M059J (cell line): Measurements from ENCODE around the gene ADI1. TPM values are rescaled to one million over a fixed set of nuclear protein-coding genes. Genes with fewer than 3 reads are reported as not detected.
"Not testable (repeated sequence)": the region's sequence is repeated elsewhere in the genome, so short reads cannot be mapped to it uniquely, and the experiment has no call there.

Experiments used
- DNase-seq: peaks from one replicate; pipeline ENCODE4 v3.0.0-alpha.2; 2012; ENCODE audit warnings: low read depth
- total RNA-seq: library from RNA; depleted of rRNA; stranded (reverse); fragments of >200 nt; shearing (Covaris generic); gene quantifications from 2 replicates; pipeline ENCODE4 v1.2.3, GENCODE V29; 2014

ADI1 gene
- total RNA-seq, 1 experiment from 2014 or later = 83.1 TPM

DNA sequence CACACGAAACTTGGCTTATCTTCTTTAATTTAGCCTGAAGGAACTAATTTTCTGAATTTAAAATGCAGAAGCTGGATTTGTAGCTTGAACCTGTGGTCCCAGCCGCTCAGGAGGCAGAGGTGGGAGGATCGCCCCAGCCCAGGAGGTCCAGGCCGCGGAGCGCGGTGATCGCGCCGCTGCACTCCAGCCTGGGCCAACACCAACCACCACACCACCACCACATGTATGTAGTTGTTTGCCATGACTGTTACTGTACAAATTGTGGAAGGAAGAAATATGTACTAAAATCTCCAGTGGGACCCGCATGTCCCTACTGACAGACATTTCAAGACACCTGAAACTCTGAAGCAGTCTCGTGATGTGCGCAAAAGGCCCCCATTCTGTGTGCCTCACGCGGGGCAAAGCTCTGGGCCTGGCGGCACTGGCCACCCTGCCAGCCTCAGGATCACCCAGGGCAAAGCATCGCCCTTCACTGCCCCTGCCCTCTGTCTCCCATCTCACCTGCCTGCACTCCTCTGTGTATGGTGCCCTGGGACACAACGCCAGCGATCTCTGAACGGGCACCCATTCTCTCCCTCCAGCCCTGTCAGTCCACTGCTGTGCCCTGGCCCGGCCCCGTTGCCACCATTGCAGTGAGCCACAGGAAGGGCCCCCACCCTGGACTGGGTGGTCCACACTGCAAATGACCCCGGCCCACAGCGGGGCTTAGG is 10.1 kb upstream of the ADI1 start:
- no peak for DNase-seq

DNA sequence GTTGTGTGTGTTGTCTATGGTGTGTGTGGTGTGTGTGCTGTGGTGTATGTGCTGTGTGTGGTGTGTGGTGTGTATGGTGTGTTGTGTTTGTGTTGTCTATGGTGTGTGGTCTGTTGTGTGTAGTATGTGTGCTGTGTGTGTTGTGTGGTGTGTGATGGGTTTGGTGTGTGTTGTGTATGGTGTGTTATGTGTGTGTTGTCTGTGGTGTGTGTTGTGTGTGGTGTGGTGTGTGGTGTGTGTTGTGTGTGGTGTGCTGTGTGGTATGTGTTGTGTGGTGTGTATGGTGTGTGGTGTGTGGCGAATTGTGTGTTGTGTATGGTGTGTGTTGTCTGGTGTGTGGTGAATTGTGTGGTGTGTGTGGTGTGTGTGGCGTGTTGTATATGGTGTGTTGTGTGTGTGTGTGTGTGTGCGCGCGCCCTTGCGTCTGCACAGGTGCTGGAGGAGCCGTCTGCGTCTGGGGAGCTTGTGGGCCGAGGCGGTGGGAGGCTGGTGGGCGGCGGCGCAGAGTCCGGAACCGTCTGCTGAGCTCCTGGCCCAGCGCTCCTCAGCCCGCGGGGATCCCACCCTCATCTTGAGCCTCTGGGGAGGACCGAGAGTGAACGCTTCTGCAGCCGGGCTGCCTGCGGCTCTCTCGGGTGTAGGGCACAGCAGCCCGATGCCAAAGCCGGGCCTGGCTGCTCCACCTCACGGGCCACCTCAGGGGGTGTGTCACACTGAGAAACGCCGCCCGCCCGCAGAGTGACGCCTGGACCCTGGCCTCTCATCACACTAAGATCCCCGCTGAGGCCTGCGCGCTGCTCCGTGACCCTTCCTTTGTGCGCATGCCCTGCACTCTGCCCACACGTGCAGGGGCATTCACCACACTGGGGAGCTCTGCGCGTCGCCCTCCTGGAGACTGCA is 8.8 kb upstream of the ADI1 start:
- no peak for DNase-seq

DNA sequence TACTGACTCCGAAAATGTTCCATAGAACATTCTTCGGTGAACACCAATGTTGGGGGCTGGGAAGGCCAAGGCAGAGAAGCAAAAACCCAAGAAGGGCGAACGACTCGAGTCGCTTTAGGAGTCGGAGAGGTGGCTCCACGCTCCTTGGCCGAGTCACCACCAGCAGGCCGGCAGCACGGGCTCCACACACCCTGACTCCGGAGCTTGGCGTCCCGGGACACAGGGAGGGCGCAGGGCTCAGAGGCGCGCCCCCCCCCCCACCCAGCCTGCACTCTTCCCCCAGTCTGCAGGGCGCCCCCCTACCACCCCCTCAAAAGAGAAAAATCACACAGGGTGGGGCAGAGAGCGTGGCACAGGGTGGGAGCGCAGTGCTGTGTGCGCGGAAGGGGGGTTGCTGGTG is 7.5 kb upstream of the ADI1 start:
- no peak for DNase-seq

DNA sequence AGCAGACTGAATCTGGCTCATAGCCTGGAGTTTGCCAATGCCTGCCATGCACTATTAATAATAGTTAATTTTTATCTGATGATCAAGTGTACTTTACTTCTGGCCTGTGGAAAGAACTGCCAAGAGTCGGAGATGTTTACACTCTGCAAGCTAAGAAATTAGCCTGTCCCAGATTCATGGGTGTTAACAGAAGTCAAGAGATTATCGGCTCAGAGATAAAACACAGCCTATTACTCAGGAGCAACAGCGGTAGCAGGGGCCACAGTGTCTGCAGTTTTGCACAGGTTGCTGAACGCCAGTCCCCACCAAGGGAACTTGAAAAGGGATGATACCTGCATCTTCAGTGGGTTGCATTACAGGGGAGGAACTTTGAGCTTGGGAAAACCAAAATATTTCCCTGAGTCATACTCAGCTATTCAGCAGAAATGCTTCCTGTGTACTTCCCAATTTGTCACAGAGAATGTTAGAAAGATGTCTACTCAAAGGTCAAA is 4.3 kb upstream of the ADI1 start:
- peak; percentile 50 for DNase-seq

DNA sequence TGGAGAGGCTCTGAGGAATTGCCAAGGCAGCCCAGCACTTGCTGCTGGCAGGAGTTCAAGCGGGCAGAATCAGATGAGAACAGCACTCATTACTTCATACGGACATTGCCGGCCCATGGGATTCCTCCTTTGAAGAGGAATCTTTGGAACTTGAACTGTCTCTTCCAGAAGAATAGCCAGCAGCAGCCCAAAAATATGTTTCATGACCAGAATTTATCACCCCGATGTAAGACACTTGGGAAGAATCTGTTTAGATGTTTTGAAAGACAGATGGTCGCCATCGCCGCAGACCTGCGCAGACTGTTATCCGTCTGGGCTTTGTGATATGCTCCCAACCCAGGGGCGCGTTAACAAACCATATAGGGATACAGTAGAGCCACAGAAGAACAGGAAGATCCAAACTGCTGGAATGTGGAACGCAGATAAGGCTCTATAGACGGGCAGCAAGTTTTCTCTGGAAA is 3.7 kb upstream of the ADI1 start:
- no peak for DNase-seq

DNA sequence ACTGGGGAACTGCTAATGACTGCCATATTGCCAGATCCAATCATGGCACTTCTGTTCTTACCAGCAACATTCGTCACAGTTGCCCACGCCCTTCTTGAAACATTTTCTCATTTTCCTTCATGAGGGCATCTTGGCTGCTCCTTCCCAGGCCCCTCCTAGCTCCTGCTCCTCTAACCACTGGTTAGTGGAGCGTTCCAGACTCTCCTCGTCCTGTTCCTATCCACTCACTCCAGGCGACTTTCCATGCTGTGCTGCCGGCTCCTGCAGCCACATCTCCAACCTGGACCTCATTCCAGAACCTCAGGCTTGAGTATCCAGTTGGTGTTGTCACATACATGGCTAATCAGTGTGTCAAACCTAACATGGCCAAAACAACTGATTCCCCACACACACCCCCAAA is 1.3 kb upstream of the ADI1 start:
- no peak for DNase-seq

DNA sequence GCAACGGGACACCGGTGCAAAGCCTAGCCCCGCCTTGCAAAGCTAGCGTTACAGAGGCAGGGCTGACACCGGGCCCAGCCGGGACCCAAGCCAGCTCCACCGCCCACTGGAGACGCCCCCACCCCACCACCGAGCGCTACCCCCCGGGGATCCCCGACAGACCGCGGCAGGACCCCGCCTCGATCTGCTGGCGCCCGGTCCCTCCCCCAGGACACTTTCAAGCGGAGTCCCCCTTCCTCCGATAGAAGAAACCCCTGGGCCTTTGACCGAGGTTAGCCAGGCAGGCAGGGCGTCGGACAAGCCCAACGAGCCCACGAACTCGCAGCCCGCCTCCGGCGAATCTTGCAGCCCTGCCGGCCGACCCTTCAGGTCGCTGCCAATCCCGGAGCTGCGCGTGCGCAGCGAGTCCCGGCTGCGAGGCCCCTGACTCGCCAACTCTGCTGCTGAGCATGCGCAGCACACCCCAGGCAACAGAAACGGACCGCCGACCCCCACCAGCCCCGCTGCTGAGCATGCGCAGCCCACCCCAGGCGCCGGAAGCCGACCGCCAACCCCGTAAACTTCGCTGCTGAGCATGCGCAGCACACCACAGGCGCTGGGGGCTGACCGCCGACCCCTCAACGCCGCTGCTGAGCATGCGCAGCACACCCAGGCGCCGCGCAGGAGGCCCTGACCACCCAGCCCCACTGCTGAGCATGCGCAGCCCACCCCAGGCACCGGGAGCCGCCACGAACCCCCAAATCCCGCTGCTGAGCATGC is 656 bp downstream of the ADI1 start:
- DNase-seq = peak; percentile 91

DNA sequence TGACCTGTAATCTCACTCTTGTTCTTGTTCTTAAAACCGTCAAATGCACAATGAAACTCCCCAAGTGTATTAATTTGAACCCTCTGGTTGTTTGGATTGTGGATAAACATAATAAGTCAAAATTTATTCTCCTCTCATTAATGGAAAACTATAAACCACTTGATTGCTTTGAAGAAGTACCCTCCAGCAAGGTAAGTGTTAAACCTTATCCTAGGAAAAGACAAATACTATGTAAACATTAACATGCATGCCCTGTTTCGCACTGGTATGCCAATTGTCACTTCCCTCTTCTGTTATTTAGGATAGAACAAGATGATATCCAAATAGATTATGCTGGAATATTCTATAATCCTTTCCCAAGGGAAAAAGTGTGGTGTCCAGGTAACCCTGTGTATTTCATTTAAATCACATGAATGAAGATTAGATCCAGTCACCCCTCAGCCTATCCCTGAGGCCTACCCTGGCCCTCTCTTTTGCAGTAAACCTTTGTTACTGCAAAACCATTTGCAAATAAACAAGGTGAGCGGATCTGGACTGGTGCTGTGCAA is 1.3 kb downstream of the ADI1 start:
- DNase-seq = no peak

DNA sequence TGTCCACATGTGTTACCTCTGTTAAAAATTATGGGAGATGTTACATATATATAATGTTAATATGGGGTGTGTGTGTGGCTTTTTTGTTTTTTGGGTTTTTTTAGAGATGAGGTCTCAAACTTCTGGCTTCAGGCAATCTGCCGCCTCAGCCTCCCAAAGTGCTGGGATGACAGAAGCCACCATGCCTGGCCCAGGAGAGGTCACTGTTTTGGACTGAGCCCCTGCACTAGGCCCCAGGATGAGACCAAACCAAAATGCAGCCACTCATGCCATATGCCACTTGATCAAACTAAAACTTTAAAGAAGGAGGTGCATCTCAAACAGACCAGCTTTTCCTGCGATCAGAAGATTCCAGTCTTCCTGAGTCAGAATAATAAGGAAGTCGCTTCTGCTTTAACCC is 2.5 kb downstream of the ADI1 start:
- DNase-seq = no peak

DNA sequence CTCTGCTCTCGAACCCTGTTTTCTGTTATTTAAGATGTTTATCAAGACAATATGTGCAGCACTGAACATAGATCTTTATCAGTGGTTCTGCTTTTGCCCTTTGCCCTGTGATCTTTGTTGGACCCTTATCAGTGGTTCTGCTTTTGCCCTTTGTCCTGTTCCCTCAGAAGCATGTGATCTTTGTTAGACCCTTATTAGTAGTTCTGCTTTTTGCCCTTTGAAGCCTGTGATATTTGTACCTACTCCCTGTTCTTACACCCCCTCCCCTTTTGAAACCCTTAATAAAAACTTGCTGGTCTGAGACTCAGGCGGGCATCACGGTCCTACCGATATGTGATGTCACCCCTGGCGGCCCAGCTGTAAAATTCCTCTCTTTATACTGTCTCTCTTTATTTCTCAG is 3.9 kb downstream of the ADI1 start:
- not testable (repeated sequence) for DNase-seq

DNA sequence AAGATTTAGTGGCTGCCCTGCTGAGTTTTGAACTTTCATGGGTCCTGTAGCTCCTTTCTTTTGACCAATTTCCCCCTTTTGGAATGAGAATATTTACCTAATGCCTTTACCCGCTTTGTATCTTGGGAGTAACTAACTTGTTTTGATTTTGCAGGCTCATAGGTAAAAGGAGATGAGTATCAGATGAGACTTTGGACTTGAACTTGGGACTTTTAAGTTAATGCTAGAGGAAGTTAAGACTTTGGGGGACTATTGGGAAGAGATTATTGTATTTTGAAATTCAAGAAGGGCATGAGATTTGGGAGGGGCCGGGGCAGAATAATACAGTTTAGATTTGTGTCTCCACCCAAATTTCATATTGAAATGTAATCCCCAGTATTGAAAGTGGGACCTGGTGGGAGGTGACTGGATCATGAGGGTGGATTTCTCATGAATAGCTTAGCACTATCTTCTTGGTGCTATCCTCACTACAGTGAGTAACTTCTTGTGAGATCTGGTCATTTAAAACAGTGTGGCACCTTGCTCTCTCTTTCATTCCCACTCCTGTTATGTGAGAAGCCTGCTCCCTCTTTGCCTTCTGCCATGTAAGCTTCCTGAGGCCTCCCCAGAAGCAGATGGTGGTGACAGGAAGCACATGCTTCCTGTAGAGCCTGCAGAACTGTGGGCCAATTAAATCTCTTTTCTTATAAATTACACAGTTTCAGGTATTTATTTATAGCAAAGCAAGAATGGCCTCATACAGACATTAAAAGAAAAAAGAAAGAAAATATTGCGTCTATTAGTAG is 6.1 kb downstream of the ADI1 start:
- DNase-seq = no peak

DNA sequence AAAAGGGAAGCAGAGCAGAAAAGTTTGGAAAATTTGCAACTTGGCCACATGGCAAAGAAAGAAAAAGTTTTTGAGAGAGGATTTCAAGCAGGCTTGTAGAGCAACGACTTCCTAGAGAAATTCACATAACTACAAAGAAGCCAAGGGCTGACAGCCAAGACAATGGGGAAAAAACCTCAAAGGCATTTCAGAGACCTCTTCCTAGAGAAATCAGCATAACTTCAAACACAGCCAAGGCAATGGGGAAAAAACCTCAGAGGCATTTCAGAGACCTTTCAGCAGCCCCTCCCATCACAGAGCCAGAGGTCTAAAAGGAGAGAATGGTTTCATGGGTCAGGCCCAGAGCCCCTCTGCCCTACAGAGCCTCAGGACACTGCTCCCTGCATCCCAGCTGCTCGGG is 7.2 kb downstream of the ADI1 start:
- DNase-seq = no peak

DNA sequence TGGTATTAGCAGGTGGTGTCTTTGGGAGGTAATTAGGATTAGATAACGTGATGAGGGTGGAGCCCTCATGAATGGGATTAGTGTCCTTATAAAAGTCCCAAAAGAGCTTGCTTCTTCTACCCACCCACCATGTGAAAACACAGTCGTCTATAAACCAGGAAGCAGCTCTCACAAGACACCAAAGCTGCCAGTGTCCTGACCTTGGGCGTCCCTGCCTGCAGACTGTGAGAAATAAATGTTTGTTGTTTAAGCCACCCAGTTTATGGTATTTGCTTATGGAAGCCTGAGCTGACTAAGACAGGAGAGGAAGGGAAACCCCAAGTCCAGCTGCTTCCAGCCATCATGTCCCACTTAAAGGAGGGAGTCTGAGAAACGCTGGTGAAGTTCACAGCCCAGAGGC is 13.6 kb downstream of the ADI1 start:
- no peak for DNase-seq

DNA sequence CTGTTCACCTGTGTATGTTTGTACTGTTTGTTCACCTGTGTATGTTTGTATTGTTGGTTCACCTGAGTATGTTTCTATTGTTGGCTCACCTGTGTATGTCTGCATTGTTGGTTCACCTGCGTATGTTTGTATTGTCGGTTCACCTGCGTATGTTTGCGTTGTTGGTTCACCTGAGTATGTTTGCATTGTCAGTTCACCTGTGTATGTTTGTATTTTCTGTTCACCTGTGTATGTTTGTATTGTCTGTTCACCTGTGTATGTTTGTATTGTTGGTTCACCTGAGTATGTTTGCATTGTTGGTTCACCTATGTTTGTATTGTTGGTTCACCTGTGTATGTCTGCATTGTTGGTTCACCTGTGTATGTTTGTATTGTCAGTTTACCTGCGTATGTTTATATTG is 14.6 kb downstream of the ADI1 start:
- no peak for DNase-seq

DNA sequence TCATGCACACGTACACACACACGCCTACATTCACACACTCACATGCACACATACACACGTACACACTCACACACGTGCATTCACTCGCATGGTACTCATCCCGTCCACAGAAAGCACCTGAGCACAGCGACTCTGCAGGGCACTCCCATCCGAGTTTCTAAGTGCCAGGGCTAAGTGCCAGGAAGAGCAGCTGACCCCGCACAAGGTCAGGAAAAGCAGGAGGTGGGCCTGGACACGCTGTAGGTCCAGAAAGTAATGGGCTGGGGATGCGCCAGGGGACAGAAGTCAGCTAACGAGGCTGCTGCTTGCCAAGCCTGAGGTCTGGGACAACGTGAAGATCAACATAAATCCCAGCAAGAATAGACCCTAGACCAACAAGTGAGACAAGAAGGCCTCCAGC is 15.8 kb downstream of the ADI1 start:
- DNase-seq = no peak

DNA sequence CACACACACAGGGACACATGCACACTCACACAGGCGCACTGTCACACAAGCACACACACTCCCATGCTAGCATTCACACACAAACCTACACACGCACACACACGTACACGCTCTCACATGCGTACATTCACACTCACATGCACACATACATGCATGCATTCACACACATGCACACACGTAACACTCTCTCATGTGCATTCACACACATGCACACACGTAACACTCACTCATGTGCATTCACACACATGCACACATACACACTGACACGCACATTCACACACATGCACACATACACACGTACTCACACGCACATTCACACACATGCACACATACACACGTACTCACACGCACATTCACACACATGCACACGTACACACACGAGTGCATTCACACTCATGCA is 16.3 kb downstream of the ADI1 start:
- DNase-seq = no peak

DNA sequence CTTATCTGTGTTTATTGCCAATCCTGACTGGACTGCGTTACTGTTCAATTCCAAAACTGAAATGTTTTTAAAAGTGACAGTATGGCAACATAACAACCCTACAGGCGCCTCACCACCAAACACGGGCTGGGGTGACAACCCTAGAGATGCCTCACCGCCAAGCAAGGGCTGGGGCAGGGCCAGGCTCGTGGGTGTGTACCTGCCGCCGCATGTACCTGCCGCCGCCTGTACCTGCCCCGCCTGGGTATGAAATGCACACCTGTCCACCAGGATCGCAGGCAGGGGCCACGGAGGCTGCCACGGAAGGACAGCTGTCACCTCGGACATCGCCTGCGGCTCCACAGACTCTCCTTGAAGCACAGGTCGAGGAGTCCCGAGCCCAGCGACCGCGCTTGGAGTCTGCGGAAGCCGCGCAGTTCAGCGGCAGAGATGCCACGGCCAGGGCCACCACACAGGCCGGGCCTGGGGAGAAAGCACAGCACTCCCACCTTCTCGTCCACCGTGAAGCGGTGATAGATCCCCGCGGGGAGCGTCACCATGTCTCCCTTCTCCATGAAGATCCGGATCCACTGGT is 18.9 kb downstream of the ADI1 start:
- DNase-seq = no peak

DNA sequence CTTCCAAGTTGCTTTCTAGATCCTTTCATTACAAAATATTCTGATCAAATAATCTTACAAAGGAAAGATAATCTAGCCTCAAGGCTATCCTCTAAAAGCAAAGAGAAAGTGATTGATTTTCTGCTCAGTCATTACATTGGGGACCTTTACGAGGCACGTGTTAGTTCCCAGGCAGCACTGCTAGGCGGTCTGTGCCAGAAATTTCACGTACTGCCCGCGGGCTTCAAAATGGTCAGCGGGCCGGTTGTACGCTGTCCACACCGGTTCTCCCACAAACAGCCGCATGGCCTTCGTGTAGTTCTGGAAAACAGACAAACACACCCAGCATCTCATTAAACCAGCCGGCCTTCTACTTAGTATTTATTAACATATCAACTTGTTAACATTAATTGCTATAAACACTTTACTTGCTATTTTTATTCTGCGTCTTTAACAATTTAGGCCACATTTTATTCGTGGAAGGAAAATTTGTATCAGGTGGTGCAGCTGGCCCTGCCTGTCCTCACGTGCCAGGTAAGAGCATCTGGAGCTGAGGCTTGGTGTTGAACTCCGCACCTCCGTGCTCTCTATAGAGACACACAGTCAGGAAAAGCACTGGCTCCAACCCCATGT is 20.4 kb downstream of the ADI1 start:
- DNase-seq = no peak

DNA sequence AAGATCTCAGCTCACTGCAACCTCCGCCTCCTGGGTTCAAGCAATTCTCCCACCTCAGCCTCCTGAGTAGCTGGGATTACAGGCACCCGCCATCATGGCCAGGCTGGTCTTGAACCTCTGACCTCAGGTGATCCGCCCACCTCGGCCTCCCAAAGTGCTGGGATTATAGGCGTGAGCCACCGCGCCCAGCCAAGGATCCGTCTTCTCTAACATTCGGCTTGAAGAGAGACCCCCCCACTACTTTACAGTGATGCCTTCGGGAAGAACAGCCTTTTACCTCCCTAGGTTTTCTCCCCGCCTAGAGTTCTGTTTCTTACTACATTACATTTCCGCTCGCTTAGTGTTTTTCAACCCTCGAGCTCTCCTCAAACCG is 22.6 kb downstream of the ADI1 start:
- DNase-seq = not testable (repeated sequence)

DNA sequence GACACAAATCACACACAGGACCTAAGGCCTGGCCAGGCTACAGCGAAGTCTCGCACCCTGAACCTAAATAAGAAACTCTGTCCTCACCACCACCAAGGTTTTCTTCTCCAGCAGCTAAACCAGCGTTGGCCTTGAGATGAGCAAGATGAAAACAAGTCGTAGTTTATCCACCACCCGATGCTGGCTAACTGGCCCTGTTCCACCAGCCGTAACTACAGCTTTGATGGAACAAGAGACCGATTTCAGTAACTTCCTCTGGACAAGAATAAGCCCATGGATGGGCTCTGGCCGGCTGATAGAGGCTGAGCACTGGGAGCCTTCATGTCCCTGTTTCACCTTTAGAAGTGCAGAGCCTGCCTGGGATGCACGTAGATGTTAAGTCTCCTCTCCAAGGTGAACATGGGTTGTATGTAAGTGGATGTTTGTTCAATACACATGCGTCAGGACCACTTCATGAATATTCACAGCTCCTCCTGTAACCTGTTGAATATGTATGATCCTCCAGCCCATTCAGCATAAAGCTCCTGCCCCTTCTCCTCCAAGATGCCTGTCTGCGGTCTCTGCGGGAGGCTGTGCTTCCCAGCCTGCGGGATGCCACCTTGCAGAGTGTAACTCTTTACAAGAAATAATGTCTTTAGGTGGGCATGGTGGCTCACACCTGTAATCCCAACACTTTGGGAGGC is 24.2 kb downstream of the ADI1 start:
- no peak for DNase-seq
